ENCODE data around the gene LGALS3BP.

Gene LGALS3BP

GRCh38 chr17:78924481-78925151 is 55.1 kb downstream of the LGALS3BP start:
- no peak overlapping the region for H3K4me3 ChIP-seq (ENCODE audit: low read depth, low read length)
- TF ChIP-seq, protein P1, sequence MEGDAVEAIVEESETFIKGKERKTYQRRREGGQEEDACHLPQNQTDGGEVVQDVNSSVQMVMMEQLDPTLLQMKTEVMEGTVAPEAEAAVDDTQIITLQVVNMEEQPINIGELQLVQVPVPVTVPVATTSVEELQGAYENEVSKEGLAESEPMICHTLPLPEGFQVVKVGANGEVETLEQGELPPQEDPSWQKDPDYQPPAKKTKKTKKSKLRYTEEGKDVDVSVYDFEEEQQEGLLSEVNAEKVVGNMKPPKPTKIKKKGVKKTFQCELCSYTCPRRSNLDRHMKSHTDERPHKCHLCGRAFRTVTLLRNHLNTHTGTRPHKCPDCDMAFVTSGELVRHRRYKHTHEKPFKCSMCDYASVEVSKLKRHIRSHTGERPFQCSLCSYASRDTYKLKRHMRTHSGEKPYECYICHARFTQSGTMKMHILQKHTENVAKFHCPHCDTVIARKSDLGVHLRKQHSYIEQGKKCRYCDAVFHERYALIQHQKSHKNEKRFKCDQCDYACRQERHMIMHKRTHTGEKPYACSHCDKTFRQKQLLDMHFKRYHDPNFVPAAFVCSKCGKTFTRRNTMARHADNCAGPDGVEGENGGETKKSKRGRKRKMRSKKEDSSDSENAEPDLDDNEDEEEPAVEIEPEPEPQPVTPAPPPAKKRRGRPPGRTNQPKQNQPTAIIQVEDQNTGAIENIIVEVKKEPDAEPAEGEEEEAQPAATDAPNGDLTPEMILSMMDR (IDR thresholded peaks at IDR 0.05; ENCODE audit: insufficient read depth, low read depth, low read length, missing control alignments), result no peak
- DNase-seq (ENCODE audit: low read depth), result no peak

DNA sequence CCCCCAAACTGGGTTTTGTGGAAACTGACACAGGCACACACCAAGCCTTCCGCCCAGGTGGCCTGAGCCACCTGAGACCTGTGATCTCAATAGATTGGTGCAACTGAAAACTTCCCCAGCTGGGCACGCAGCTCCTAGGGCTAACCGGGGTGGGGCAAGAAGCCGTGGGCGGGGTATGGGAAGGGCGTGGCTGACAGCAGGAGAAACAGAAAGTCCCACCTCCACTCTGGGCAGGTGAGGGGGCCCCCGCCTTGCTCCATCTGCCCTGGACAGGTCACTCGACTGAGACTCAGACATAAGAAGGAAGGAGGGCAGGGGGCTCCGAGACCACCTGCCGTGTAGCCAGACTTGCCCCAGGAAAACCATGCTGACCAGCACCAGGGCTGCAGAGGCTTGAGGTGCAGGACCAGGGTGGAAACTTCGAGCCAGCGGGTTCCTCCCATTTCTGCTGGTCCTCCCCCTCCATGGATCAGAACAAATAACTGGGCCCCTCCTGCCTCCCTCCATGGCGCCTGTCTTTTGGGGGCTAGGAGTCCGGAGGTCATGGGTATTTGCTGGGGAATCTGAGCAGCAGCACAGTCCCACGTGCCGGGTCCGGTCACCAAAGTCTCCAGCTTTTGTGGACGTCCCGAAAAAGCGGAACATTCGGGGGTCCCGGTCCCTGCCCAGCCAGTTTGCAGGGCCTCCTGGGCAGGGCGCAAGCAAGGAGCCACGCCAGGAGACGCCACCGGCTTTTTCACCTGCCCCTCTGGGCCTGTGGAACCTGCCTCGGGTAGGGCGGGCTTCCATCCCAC is 55.9 kb downstream of the LGALS3BP start:
- no peak overlapping the region for H3K4me3 ChIP-seq (ENCODE audit: low read depth, low read length)
- DNase-seq (ENCODE audit: low read depth), result peak; percentile 56
- TF ChIP-seq, protein P1 (IDR thresholded peaks at IDR 0.05; ENCODE audit: insufficient read depth, low read depth, low read length, missing control alignments), result no peak

GRCh38 chr17:78922816-78923498 is 56.8 kb downstream of the LGALS3BP start:
- no peak for DNase-seq (ENCODE audit: low read depth)
- no peak overlapping the region for H3K4me3 ChIP-seq (ENCODE audit: low read depth, low read length)
- TF ChIP-seq, protein P1 (IDR thresholded peaks at IDR 0.05; ENCODE audit: insufficient read depth, low read depth, low read length, missing control alignments), result no peak

DNA sequence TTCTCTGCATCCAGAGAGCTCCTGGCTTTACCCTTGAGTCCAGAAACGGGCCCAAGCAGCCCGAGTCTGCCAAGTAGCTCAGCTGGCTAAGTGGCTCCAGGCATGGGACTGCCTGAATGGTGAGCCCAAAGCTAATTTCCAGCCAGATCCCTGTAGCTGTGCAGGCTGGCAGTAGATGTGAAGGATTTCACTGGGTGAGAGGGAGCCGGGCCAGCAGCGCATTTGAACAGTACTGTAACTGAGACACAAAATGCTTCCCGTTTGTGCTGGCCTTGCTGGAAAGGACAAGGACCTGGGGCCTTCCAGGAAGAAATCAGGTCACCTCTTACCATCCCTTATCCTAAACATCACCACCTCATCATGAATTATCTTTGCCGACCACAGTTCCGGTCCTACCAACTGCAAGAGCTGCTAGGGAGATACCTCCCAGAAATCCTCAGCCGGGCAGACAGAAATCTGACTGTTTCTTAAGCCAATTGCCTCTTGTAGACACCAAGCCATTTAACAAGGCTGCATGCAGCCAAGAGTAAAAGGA is 58.2 kb downstream of the LGALS3BP start:
- no peak for DNase-seq (ENCODE audit: low read depth)
- TF ChIP-seq, protein P1 (IDR thresholded peaks at IDR 0.05; ENCODE audit: insufficient read depth, low read depth, low read length, missing control alignments), result no peak
- H3K4me3 ChIP-seq (ENCODE audit: low read depth, low read length), result no peak overlapping the region

Measured in GM12865 (cell line).